PC-3 (cell line): ENCODE data around the gene NR2F2. TPM values are rescaled to one million over a fixed set of nuclear protein-coding genes. Genes with fewer than 3 reads are reported as not detected.
A peak's percentile ranks its signal among the peaks of the same experiment; 100 is the strongest.

ENCODE experiments used
- ATAC-seq: fragments of 200-7000 bp; cut with Tn5 transposase; 2 replicates; pipeline ENCODE4 v1.9.1; 2020; ENCODE audit warnings: mild to moderate bottlenecking, moderate library complexity
- BruUV-seq: library from RNA; stranded (reverse); fragments of 400-500 nt; replicated peaks from 2 replicates; lab custom pipeline; 2021; lab: Mats Ljungman, UMichigan
- CTCF ChIA-PET: fragments of 300-600 bp; sonication (Branson Sonifier 250); formaldehyde crosslinking; loops from one replicate; lab custom pipeline; 2022; ENCODE audit warnings: antibody characterized with exemption; lab: Charles Lee
- POLR2A ChIA-PET: fragments of 300-600 bp; sonication (Branson Sonifier 250); formaldehyde crosslinking; loops from one replicate; lab custom pipeline; 2022; ENCODE audit warnings: antibody characterized with exemption; ENCODE audit not compliant: unreplicated experiment; lab: Charles Lee
- DNase-seq: peaks from one replicate; pipeline ENCODE4 v3.0.0-alpha.2; 2015
- H2AFZ ChIP-seq: fragments of 300-600 bp; sonication (generic); 2 replicates; pipeline ENCODE4 v1.6.0; 2016; ENCODE audit warnings: antibody characterized with exemption, low read length
- H3F3A ChIP-seq: fragments of 300-600 bp; sonication (generic); one replicate; pipeline ENCODE4 v1.6.0; 2017; ENCODE audit warnings: antibody characterized with exemption, low read length, control low read depth, mild to moderate bottlenecking; ENCODE audit not compliant: unreplicated experiment
- H3K27ac ChIP-seq: fragments of 300-600 bp; sonication (generic); 2 replicates; pipeline ENCODE4 v1.5.1; 2016; ENCODE audit warnings: mild to moderate bottlenecking, low read length
- H3K27me3 ChIP-seq: fragments of 300-600 bp; sonication (generic); 2 replicates; pipeline ENCODE4 v1.6.1; 2016; ENCODE audit warnings: low read length, mixed read lengths
- H3K36me3 ChIP-seq: fragments of 300-600 bp; sonication (generic); 2 replicates; pipeline ENCODE4 v1.6.1; 2016; ENCODE audit warnings: low read depth, mixed run types, low read length, mixed read lengths
- H3K4me1 ChIP-seq: fragments of 300-600 bp; sonication (generic); 2 replicates; pipeline ENCODE4 v1.5.1; 2016; ENCODE audit warnings: low read length; ENCODE audit not compliant: insufficient read depth
- H3K4me2 ChIP-seq: fragments of 300-600 bp; sonication (generic); 2 replicates; pipeline ENCODE4 v1.6.0; 2016; ENCODE audit warnings: low read length
- H3K4me3 ChIP-seq: fragments of 300-600 bp; sonication (generic); 2 replicates; pipeline ENCODE4 v1.5.1; 2016; ENCODE audit warnings: mild to moderate bottlenecking, low read length, mixed read lengths
- H3K79me2 ChIP-seq: fragments of 300-600 bp; sonication (generic); 2 replicates; pipeline ENCODE4 v1.6.1; 2017; ENCODE audit warnings: low read length, mixed read lengths
- H3K9ac ChIP-seq: fragments of 300-600 bp; sonication (generic); 2 replicates; pipeline ENCODE4 v1.6.0; 2016; ENCODE audit warnings: mild to moderate bottlenecking, low read length
- H3K9me2 ChIP-seq: fragments of 300-600 bp; sonication (generic); replicated peaks from 2 replicates; pipeline ENCODE4 v1.6.1; 2016; ENCODE audit warnings: mixed run types, low read length, mixed read lengths
- H3K9me3 ChIP-seq: fragments of 300-600 bp; sonication (generic); 2 replicates; pipeline ENCODE4 v1.6.1; 2016; ENCODE audit warnings: low read length, mixed read lengths
- H4K20me1 ChIP-seq: fragments of 300-600 bp; sonication (generic); 2 replicates; pipeline ENCODE4 v1.6.1; 2016; ENCODE audit warnings: low read length, mixed read lengths
- EZH2 ChIP-seq: fragments of 300-600 bp; sonication (generic); IDR thresholded peaks from one replicate; pipeline ENCODE4 v1.6.1; 2017; ENCODE audit warnings: antibody characterized with exemption, mild to moderate bottlenecking, low read length; ENCODE audit not compliant: unreplicated experiment
- EZH2phosphoT487 ChIP-seq: fragments of 300-600 bp; sonication (generic); IDR thresholded peaks from 2 replicates; pipeline ENCODE4 v1.6.1; 2018; ENCODE audit warnings: mild to moderate bottlenecking, antibody characterized with exemption, low read length, borderline replicate concordance
- intact Hi-C: fragments of 100-400 bp; cut with micrococcal nuclease; formaldehyde crosslinking; loops from 2 replicates; pipeline ENCODE4 v1.9.0; 2023
- total RNA-seq: library from RNA; depleted of rRNA; stranded (reverse); fragments of >200 nt; gene quantifications from 2 replicates; pipeline ENCODE4 v1.2.3, GENCODE V29; 2014
- TF ChIP-seq, protein P1 (sequence below): fragments of 300-600 bp; sonication (generic); conservative IDR thresholded peaks from 2 replicates; pipeline ENCODE4 v1.5.1; 2017; ENCODE audit warnings: antibody characterized with exemption, low read depth, mild to moderate bottlenecking, low read length

Gene NR2F2
- total RNA-seq, 1 experiment from 2014 or later: 19.6 TPM

DNA sequence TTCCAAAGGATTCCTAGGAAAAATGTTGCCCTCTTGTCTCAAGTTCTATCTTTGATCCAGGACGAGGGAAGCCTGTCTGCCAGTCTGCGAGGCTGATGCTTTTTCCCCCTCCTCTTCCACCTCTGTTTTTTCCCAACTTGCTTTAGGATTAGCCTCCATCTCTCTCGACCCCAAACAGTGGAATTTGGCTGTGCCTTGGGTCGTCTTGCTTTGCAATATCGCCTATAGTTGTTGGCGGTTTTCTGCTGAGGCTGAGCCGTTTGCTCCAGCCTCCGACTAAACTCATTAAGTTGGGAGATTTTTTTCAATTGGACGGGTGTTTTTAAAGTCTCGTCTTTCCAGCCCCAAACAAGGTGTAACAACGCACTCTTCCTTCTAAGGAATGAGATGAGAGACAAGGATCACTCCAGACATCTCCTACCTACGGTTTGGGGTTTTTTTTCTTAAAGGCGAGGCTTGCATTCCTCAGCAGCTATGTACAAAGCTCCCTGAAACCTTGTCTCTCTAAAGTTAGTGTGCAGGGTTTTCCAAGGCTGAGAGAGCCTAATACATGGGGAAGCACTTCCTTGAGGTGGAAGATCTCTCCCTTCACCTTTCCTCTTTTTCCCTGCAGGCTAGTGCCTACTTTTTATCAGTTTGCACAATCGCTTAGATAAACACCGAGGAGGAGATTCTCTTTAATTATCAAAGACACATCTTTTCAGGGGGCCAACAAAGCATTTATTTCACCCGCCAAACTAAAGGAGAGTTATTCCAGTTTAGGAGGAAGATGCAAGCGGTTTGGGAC lies 4.8 kb upstream of the NR2F2 start:
- Histone ChIP-seq H3K9ac (peak overlapping the region; percentile 92), H3K27me3 (no peaks in the 10 kb centered on the region), H3F3A (peaks cover 7% of the 10 kb centered on the region), H3K9me2 (no peaks in the 10 kb centered on the region), H3K9me3 (no peaks in the 10 kb centered on the region), H3K79me2 (peaks cover 73% of the 10 kb centered on the region), H2AFZ (peak overlapping the region; percentile 88), H3K4me3 (peak overlapping the region; percentile 85), H3K4me1 (peaks cover 49% of the 10 kb centered on the region), H3K4me2 (peak overlapping the region; percentile 97), H3K36me3 (no peaks in the 10 kb centered on the region), H3K27ac (peak overlapping the region; percentile 91), H4K20me1 (no peaks in the 10 kb centered on the region)
- intact Hi-C loops: loop anchor here (1.0 to 10.0 kb wide), 9 partner anchors 15 to 1068 kb away; no protein-coding TSS in a partner anchor
- ChIA-PET POLR2A (no interaction called here), CTCF (interaction anchor here (0.6 to 0.8 kb wide), 3 partner anchors 12 to 567 kb away, joined by 3 read pairs; no protein-coding TSS in a partner anchor)
- BruUV-seq: TSS peak; percentile 47
- peak; percentile 81 for DNase-seq
- ATAC-seq: peak; percentile 35
- TF ChIP-seq EZH2phosphoT487 (no peak), EZH2 (no peak)
- TF ChIP-seq, protein P1, sequence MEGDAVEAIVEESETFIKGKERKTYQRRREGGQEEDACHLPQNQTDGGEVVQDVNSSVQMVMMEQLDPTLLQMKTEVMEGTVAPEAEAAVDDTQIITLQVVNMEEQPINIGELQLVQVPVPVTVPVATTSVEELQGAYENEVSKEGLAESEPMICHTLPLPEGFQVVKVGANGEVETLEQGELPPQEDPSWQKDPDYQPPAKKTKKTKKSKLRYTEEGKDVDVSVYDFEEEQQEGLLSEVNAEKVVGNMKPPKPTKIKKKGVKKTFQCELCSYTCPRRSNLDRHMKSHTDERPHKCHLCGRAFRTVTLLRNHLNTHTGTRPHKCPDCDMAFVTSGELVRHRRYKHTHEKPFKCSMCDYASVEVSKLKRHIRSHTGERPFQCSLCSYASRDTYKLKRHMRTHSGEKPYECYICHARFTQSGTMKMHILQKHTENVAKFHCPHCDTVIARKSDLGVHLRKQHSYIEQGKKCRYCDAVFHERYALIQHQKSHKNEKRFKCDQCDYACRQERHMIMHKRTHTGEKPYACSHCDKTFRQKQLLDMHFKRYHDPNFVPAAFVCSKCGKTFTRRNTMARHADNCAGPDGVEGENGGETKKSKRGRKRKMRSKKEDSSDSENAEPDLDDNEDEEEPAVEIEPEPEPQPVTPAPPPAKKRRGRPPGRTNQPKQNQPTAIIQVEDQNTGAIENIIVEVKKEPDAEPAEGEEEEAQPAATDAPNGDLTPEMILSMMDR: no peak

DNA sequence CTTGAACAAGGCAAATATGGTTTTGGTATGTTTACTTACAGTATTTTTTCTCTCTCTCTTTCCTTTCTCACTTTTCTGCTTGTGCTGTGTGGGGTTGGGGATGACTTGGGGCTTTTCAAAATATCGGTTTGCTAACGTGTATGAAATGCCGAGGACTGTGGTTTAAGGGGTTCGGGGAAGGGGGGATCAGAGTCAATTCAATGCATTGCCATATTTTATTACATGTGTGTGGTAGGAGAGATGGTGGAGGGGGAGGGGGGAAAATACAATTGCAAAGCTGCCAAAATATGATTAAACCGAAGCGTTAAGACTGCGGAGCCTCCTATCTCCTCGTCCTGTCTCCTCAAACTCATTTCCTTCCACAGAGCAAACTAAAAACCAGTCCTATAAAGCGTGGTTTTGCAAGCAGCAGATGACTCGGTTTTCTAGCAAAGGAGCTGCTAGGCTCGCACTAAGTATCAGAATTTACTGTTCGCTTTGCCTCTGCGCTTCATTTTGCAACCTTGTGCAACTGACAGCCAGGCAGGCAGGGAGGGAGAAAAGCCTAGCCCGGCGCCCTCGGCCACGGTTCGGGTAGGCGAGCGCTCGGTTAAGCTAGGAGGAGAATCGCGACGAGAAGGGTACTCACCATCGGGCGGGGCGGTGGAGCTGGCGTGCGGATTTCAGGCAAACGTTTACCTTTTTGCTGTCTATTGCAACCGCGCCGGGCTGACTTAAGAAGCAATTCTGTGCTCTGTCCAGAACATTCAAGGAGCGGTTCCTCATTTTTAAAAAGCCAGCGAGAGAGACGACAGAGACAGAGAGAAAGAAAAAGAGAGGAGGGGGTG lies 4.0 kb upstream of the NR2F2 start:
- ATAC-seq (peak; percentile 2; the same call in 1 of the 2 replicates), DNase-seq (peak; percentile 65)
- Histone ChIP-seq H4K20me1 (no peaks in the 10 kb centered on the region), H3K4me2 (peak overlapping the region; percentile 97), H2AFZ (peak overlapping the region; percentile 88), H3K9me2 (no peaks in the 10 kb centered on the region), H3K27me3 (no peaks in the 10 kb centered on the region), H3K4me1 (peaks cover 49% of the 10 kb centered on the region), H3K27ac (peak overlapping the region; percentile 91), H3K9ac (peak overlapping the region; percentile 92), H3K79me2 (peaks cover 79% of the 10 kb centered on the region), H3K36me3 (no peaks in the 10 kb centered on the region), H3K9me3 (no peaks in the 10 kb centered on the region), H3F3A (peaks cover 7% of the 10 kb centered on the region), H3K4me3 (peak overlapping the region; percentile 85)
- POLR2A ChIA-PET: interaction anchor here (0.7 kb wide), 1 partner anchor 204 kb away, joined by 3 read pairs; no protein-coding TSS in a partner anchor
- intact Hi-C loops: loop anchor here (1.0 to 10.0 kb wide), 9 partner anchors 14 to 1069 kb away; no protein-coding TSS in a partner anchor
- no peak for TF ChIP-seq EZH2phosphoT487
- TF ChIP-seq, protein P1: no peak
- no peak for TF ChIP-seq EZH2
- CTCF ChIA-PET: interaction anchor here (0.5 to 1.3 kb wide), 17 partner anchors 10 to 1067 kb away, joined by 3 to 7 read pairs (median 3); no protein-coding TSS in a partner anchor
- TSS peak; percentile 62 for BruUV-seq
